Right lung (tissue), 5 donors: ENCODE data around the gene ANAPC10. TPM values are rescaled to one million over a fixed set of nuclear protein-coding genes. Genes with fewer than 3 reads are reported as not detected.
"Not testable (repeated sequence)": the region's sequence is repeated elsewhere in the genome, so short reads cannot be mapped to it uniquely, and the experiment has no call there.

ENCODE experiments used
- DNase-seq, 2 donors: peaks; one replicate each; pipeline ENCODE4 v3.0.0-alpha.2; 2013
- polyA plus RNA-seq, 5 donors: library from polyadenylated mRNA; unstranded; fragments of 120-200 nt; gene quantifications; one replicate each; pipeline versions ENCODE4 v1.2.1 to v1.2.3, GENCODE V29; 2013; ENCODE audit warnings: inconsistent platforms in 1 of 5, low replicate concordance in 1 of 5; ENCODE audit not compliant: insufficient read length in 5 of 5, insufficient read depth in 1 of 5

ANAPC10 gene
- polyA plus RNA-seq, 5 donors = 25.2 to 35.1 (median 32.9) TPM

- no peak for DNase-seq
Measured at GRCh38 chr4:145012841-145013240, 85.2 kb downstream of the ANAPC10 start.

GRCh38 chr4:145011636-145012035, 86.4 kb downstream of the ANAPC10 start:
- no peak for DNase-seq

GRCh38 chr4:145010315-145010714, 87.7 kb downstream of the ANAPC10 start:
- DNase-seq = not testable (repeated sequence)

- DNase-seq = no peak
Measured at GRCh38 chr4:145003675-145004074, 94.3 kb downstream of the ANAPC10 start.

GRCh38 chr4:145001635-145002034, 96.4 kb downstream of the ANAPC10 start:
- DNase-seq = no peak

- not testable (repeated sequence) for DNase-seq
Measured at GRCh38 chr4:145000656-145001055, 97.3 kb downstream of the ANAPC10 start.

- no peak for DNase-seq
Measured at GRCh38 chr4:144989306-144989705, 108.7 kb downstream of the ANAPC10 start.

- no peak for DNase-seq
Measured at GRCh38 chr4:144985531-144985930, 112.5 kb downstream of the ANAPC10 start.

- DNase-seq = no peak
Measured at GRCh38 chr4:144985014-144985413, 113.0 kb downstream of the ANAPC10 start.

- DNase-seq = no peak
Measured at GRCh38 chr4:144984241-144984640, 113.8 kb downstream of the ANAPC10 start.

- DNase-seq = no peak
Measured at GRCh38 chr4:144975718-144976117, 122.3 kb downstream of the ANAPC10 start.

GRCh38 chr4:144970597-144970996, 127.4 kb downstream of the ANAPC10 start:
- no peak for DNase-seq

GRCh38 chr4:144969821-144970220, 128.2 kb downstream of the ANAPC10 start:
- DNase-seq = no peak

GRCh38 chr4:144968606-144969005, 129.4 kb downstream of the ANAPC10 start:
- DNase-seq = no peak

- DNase-seq = no peak
Measured at GRCh38 chr4:144967161-144967560, 130.8 kb downstream of the ANAPC10 start.

- DNase-seq = no peak
Measured at GRCh38 chr4:144962300-144962699, 135.7 kb downstream of the ANAPC10 start.

GRCh38 chr4:144955104-144955503, 142.9 kb downstream of the ANAPC10 start:
- no peak for DNase-seq

GRCh38 chr4:144954230-144954629, 143.8 kb downstream of the ANAPC10 start:
- no peak for DNase-seq

GRCh38 chr4:144948421-144948820, 149.6 kb downstream of the ANAPC10 start:
- no peak for DNase-seq

GRCh38 chr4:144948009-144948408, 150.0 kb downstream of the ANAPC10 start:
- DNase-seq = no peak
